T-helper 1 cell (primary cell): ENCODE results near the gene SLC17A9.

ENCODE experiments used
- DNase-seq, 5 donors: peaks; one replicate each; pipeline ENCODE4 v3.0.0-alpha.2; 2012 to 2020

Gene SLC17A9

GRCh38 chr20:62982124-62983075, 29.9 kb downstream of the SLC17A9 start:
- DNase-seq = no peak

GRCh38 chr20:62983210-62983609, 30.7 kb downstream of the SLC17A9 start:
- no peak for DNase-seq

GRCh38 chr20:62984666-62985443, 32.3 kb downstream of the SLC17A9 start:
- DNase-seq = no peak

- DNase-seq = no peak
Observed at GRCh38 chr20:62985444-62985778, 32.9 kb downstream of the SLC17A9 start.

- DNase-seq = no peak
Observed at GRCh38 chr20:62986257-62986800, 33.8 kb downstream of the SLC17A9 start.

GRCh38 chr20:62987114-62987513, 34.6 kb downstream of the SLC17A9 start:
- no peak for DNase-seq

- DNase-seq = peak in 1 of 5 donors; percentile 66
Observed at GRCh38 chr20:62989201-62989601, 36.7 kb downstream of the SLC17A9 start.

- no peak for DNase-seq
Observed at GRCh38 chr20:62990306-62990825, 37.9 kb downstream of the SLC17A9 start.

GRCh38 chr20:62991196-62991807, 38.8 kb downstream of the SLC17A9 start:
- DNase-seq = no peak

- no peak for DNase-seq
Observed at GRCh38 chr20:62991863-62992262, 39.4 kb downstream of the SLC17A9 start.

- no peak for DNase-seq
Observed at GRCh38 chr20:62993856-62994494, 41.5 kb downstream of the SLC17A9 start.

- DNase-seq = no peak
Observed at GRCh38 chr20:62994869-62995281, 42.4 kb downstream of the SLC17A9 start.

- no peak for DNase-seq
Observed at GRCh38 chr20:62995481-62995880, 43.0 kb downstream of the SLC17A9 start.

GRCh38 chr20:62995898-62996595, 43.5 kb downstream of the SLC17A9 start:
- DNase-seq = no peak

- DNase-seq = no peak
Observed at GRCh38 chr20:62996596-62996982, 44.1 kb downstream of the SLC17A9 start.

GRCh38 chr20:62997417-62998035, 45.0 kb downstream of the SLC17A9 start:
- DNase-seq = no peak

- no peak for DNase-seq
Observed at GRCh38 chr20:62998449-62998848, 45.9 kb downstream of the SLC17A9 start.

- DNase-seq = peak in 1 of 5 donors; percentile 38
Observed at GRCh38 chr20:62999580-62999979, 47.1 kb downstream of the SLC17A9 start.

GRCh38 chr20:63000036-63000435, 47.5 kb downstream of the SLC17A9 start:
- no peak for DNase-seq

GRCh38 chr20:63000958-63001357, 48.4 kb downstream of the SLC17A9 start:
- DNase-seq = no peak

- DNase-seq = no peak
Observed at GRCh38 chr20:63002511-63002910, 50.0 kb downstream of the SLC17A9 start.
